Measurements from ENCODE around the gene LRP8.
A peak's percentile ranks its signal among the peaks of the same experiment; 100 is the strongest.

Gene LRP8

DNA sequence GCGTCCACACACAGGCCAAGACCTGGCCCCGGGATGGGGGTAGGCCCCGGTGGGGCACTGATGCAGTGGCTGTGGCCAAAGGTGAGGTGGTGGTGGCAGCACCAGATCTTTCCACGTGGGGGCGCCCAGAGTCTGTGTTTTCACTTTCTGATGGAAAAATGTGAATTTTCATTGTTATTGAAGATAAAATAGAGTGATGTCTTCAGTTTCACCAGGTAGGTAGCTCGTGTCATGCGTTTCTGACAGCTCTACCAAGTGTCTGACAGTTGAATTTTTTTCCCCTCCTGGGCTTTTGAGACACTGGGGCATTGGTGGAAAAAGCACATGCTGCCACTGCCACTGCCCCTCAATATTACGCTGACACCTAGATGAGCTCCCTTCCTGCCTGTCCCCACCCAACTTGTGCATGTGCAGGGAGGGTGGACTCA, 49.6 kb downstream of the LRP8 start:
- no peak for TF ChIP-seq GATA1 (IDR thresholded peaks at IDR 0.05; ENCODE audit: low read depth, low read length)
- DNase-seq, result peak; percentile 28 to 64

DNA sequence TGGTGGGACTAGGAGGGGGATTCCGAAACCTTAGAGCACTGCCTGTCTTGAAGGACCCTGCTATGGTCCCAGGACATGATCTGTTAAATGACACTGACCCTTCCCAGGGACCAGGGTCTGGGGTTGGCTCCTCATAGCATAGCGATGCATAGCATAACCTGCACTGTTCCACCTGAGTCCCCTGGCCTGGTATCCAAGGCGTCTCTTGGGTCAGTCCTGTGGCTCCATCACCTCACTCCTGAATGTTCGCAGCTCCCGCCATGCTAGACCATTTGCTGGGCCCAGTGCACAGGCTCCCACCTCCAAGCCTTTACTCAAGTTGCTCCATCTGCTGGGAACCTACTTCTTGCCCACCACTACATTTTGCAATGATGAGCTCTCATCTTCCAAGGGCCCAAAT, 50.5 kb downstream of the LRP8 start:
- TF ChIP-seq GATA1 (IDR thresholded peaks at IDR 0.05; ENCODE audit: low read depth, low read length) (no peak), POLR2A (IDR thresholded peaks at IDR 0.05; ENCODE audit: low read length) (no peak)
- DNase-seq, result no peak

- TF ChIP-seq POLR2A (IDR thresholded peaks at IDR 0.05; ENCODE audit: low read length) (no peak), GATA1 (IDR thresholded peaks at IDR 0.05; ENCODE audit: low read depth, low read length) (no peak)
- DNase-seq, result no peak
Observed at GRCh38 chr1:53276902-53277281, 51.0 kb downstream of the LRP8 start.

DNA sequence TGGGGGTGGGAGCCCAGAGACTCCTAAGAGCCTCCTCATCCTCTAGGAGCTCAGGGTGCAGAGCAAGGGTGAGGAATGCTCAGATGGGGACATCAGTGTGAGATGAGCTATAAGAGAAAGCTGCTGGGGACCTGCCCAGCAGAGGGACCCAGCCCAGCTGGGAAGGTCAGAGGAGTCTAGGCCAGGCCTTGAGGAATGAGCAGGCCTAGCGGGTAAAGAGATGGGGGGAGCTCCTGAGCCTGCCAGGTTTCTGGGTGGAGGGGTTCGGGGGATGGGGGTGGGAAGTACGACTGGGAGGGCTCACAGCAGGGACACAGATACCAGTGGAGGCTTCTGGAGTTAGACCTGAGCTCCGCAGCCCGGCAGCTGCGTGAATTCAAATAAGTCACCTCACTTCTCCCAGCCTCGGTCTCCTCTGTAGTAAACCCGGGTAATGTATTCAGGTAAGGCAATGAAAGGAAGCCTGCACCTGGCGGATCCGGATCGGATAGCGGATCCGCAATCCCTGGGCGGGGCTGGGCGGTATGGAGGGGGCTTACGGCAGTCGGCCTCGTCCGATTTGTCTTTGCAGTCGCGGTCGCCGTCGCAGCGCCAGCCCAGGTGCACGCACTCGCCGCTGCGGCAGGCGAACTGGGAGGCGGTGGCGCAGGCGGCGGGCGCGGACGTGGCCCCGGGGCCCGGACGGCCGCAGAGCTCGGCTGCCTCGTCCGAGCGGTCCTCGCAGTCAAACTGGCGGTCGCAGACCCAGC, 51.5 kb downstream of the LRP8 start:
- DNase-seq, result no peak
- TF ChIP-seq POLR2A (IDR thresholded peaks at IDR 0.05; ENCODE audit: low read length), result no peak
- no peak for TF ChIP-seq GATA1 (IDR thresholded peaks at IDR 0.05; ENCODE audit: low read depth, low read length)

GRCh38 chr1:53275566-53275965, 52.3 kb downstream of the LRP8 start:
- TF ChIP-seq POLR2A (IDR thresholded peaks at IDR 0.05; ENCODE audit: low read length) (no peak), GATA1 (IDR thresholded peaks at IDR 0.05; ENCODE audit: low read depth, low read length) (no peak)
- no peak for DNase-seq

GRCh38 chr1:53274541-53275185, 53.2 kb downstream of the LRP8 start:
- TF ChIP-seq GATA1 (IDR thresholded peaks at IDR 0.05; ENCODE audit: low read depth, low read length) (no peak), POLR2A (IDR thresholded peaks at IDR 0.05; ENCODE audit: low read length) (no peak)
- no peak for DNase-seq

GRCh38 chr1:53274026-53274425, 53.8 kb downstream of the LRP8 start:
- no peak for DNase-seq
- TF ChIP-seq GATA1 (IDR thresholded peaks at IDR 0.05; ENCODE audit: low read depth, low read length), result no peak
- TF ChIP-seq POLR2A (IDR thresholded peaks at IDR 0.05; ENCODE audit: low read length), result no peak

- DNase-seq, result no peak
- TF ChIP-seq POLR2A (IDR thresholded peaks at IDR 0.05; ENCODE audit: low read length), result no peak
- TF ChIP-seq GATA1 (IDR thresholded peaks at IDR 0.05; ENCODE audit: low read depth, low read length), result no peak
Observed at GRCh38 chr1:53273526-53273925, 54.3 kb downstream of the LRP8 start.

DNA sequence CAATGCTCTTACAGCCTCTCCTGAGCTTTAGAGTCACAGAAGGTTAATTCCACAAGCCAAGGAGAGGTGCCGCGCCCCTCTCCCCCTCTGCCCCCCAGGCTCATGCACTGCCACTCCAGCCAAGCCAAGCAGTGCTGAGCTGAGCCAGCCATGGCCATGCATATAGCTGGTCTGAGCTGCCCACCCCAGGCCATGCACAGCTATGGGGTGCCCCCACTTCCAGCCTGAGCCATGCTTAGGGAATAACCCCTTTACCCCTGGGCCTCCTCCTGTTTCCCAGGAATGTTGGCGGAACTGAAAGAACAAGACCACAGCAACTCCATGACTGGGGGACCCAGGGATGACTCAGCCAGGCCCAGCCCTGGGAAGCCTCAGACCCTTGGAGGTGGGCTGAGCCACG, 55.5 kb downstream of the LRP8 start:
- DNase-seq, result no peak
- TF ChIP-seq GATA1 (IDR thresholded peaks at IDR 0.05; ENCODE audit: low read depth, low read length), result no peak
- no peak for TF ChIP-seq POLR2A (IDR thresholded peaks at IDR 0.05; ENCODE audit: low read length)

GRCh38 chr1:53271446-53272090, 56.3 kb downstream of the LRP8 start:
- TF ChIP-seq GATA1 (IDR thresholded peaks at IDR 0.05; ENCODE audit: low read depth, low read length) (no peak), POLR2A (IDR thresholded peaks at IDR 0.05; ENCODE audit: low read length) (no peak)

DNA sequence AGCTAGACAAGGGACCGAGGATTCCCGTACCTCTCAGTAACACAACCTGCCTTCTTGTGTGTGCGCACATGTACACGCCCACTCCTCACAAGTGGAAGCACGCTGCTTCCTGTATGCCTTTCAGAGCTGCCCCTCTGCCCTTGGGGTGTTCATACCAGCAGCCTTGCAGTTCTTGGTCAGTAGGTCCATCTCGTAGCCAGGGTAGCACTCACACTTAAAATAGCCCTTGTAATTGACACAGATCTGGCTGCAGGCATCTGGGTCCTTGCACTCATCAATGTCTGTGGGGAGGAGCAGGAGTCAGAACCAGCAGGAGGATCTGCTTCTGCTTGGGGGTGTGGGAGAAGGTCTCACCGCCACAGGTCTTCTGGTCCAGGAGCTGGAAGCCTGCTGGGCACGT, 57.0 kb downstream of the LRP8 start:
- TF ChIP-seq POLR2A (IDR thresholded peaks at IDR 0.05; ENCODE audit: low read length) (no peak), GATA1 (IDR thresholded peaks at IDR 0.05; ENCODE audit: low read depth, low read length) (no peak)
- DNase-seq, result no peak

More at GRCh38 chr1:53271446-53272090, 56.3 kb downstream of the LRP8 start:
- DNase-seq, result no peak

GRCh38 chr1:53270107-53270506, 57.8 kb downstream of the LRP8 start:
- TF ChIP-seq GATA1 (IDR thresholded peaks at IDR 0.05; ENCODE audit: low read depth, low read length) (no peak), POLR2A (IDR thresholded peaks at IDR 0.05; ENCODE audit: low read length) (no peak)

GRCh38 chr1:53267761-53268160, 60.1 kb downstream of the LRP8 start:
- no peak for DNase-seq
- TF ChIP-seq GATA1 (IDR thresholded peaks at IDR 0.05; ENCODE audit: low read depth, low read length), result no peak
- TF ChIP-seq POLR2A (IDR thresholded peaks at IDR 0.05; ENCODE audit: low read length), result no peak

More at GRCh38 chr1:53270107-53270506, 57.8 kb downstream of the LRP8 start:
- no peak for DNase-seq

GRCh38 chr1:53266038-53266437, 61.8 kb downstream of the LRP8 start:
- peak in 1 of 2 experiments; percentile 14 for DNase-seq
- TF ChIP-seq POLR2A (IDR thresholded peaks at IDR 0.05; ENCODE audit: low read length) (no peak), GATA1 (IDR thresholded peaks at IDR 0.05; ENCODE audit: low read depth, low read length) (no peak)
